K562 (cell line): ENCODE measurements around the gene ZNF652. TPM values are rescaled to one million over a fixed set of nuclear protein-coding genes. Genes with fewer than 3 reads are reported as not detected.

Experiments
- polyA plus RNA-seq, 8 experiments: library from polyadenylated mRNA; depleted of rRNA in 4 of 8; stranded (reverse) in 5 of 8; unstranded in 3 of 8; fragments of >200 nt; fragmentation: Nextera tagmentation in 2 of 8; fragmentation: Illumina TruSeq in 1 of 8; extraction: Ambion mirVana in 2 of 8; extraction: Trizol in 1 of 8; gene quantifications; 2 replicates each; pipeline versions ENCODE4 v1.2.1 to v1.2.3, GENCODE V29; 2011 to 2014; ENCODE audit warnings: inconsistent platforms in 1 of 8, missing spikeins in 1 of 8
- total RNA-seq, 7 experiments: library from RNA; depleted of rRNA in 6 of 7; stranded (reverse); fragments of >200 nt in 6 of 7; fragmentation: Illumina TruSeq in 2 of 7; extraction: Trizol in 2 of 7; gene quantifications; 2 replicates each; pipeline versions ENCODE4 v1.2.1 to v1.2.3, GENCODE V29; 2011 to 2021; ENCODE audit warnings: low replicate concordance in 1 of 7
- TF ChIP-seq, protein P1 (sequence below): fragments of 450-650 bp; IDR thresholded peaks from 2 replicates; pipeline ENCODE4 v1.6.1; 2016; ENCODE audit warnings: mild to moderate bottlenecking, moderate library complexity

Gene ZNF652
- total and polyA plus RNA-seq, 9 of the 15 experiments (the other 6 are each of a cell fraction or from before 2014, with no cell fraction given) = 5.1 to 15.5 (median 7.8) TPM

DNA sequence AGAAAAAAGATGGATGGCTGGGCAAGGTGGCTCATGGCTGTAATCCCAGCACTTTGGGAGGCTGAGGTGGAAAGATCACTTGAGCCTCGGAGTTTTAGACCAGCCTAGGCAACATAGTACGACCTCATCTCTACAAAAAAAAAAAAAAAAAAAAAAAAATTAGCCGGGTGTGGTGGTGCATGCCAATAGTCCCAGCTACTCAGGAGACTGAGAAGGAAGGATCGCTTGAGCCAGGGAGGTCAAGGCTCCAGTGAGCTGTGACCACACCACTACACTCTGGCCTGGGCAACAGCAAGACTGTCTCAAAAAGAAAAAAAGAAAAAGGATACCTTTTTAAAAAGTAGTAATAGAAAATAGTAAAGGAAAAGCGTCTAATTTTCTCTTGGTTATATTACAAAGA, 20.7 kb downstream of the ZNF652 start (continued):
- TF ChIP-seq, protein P1, sequence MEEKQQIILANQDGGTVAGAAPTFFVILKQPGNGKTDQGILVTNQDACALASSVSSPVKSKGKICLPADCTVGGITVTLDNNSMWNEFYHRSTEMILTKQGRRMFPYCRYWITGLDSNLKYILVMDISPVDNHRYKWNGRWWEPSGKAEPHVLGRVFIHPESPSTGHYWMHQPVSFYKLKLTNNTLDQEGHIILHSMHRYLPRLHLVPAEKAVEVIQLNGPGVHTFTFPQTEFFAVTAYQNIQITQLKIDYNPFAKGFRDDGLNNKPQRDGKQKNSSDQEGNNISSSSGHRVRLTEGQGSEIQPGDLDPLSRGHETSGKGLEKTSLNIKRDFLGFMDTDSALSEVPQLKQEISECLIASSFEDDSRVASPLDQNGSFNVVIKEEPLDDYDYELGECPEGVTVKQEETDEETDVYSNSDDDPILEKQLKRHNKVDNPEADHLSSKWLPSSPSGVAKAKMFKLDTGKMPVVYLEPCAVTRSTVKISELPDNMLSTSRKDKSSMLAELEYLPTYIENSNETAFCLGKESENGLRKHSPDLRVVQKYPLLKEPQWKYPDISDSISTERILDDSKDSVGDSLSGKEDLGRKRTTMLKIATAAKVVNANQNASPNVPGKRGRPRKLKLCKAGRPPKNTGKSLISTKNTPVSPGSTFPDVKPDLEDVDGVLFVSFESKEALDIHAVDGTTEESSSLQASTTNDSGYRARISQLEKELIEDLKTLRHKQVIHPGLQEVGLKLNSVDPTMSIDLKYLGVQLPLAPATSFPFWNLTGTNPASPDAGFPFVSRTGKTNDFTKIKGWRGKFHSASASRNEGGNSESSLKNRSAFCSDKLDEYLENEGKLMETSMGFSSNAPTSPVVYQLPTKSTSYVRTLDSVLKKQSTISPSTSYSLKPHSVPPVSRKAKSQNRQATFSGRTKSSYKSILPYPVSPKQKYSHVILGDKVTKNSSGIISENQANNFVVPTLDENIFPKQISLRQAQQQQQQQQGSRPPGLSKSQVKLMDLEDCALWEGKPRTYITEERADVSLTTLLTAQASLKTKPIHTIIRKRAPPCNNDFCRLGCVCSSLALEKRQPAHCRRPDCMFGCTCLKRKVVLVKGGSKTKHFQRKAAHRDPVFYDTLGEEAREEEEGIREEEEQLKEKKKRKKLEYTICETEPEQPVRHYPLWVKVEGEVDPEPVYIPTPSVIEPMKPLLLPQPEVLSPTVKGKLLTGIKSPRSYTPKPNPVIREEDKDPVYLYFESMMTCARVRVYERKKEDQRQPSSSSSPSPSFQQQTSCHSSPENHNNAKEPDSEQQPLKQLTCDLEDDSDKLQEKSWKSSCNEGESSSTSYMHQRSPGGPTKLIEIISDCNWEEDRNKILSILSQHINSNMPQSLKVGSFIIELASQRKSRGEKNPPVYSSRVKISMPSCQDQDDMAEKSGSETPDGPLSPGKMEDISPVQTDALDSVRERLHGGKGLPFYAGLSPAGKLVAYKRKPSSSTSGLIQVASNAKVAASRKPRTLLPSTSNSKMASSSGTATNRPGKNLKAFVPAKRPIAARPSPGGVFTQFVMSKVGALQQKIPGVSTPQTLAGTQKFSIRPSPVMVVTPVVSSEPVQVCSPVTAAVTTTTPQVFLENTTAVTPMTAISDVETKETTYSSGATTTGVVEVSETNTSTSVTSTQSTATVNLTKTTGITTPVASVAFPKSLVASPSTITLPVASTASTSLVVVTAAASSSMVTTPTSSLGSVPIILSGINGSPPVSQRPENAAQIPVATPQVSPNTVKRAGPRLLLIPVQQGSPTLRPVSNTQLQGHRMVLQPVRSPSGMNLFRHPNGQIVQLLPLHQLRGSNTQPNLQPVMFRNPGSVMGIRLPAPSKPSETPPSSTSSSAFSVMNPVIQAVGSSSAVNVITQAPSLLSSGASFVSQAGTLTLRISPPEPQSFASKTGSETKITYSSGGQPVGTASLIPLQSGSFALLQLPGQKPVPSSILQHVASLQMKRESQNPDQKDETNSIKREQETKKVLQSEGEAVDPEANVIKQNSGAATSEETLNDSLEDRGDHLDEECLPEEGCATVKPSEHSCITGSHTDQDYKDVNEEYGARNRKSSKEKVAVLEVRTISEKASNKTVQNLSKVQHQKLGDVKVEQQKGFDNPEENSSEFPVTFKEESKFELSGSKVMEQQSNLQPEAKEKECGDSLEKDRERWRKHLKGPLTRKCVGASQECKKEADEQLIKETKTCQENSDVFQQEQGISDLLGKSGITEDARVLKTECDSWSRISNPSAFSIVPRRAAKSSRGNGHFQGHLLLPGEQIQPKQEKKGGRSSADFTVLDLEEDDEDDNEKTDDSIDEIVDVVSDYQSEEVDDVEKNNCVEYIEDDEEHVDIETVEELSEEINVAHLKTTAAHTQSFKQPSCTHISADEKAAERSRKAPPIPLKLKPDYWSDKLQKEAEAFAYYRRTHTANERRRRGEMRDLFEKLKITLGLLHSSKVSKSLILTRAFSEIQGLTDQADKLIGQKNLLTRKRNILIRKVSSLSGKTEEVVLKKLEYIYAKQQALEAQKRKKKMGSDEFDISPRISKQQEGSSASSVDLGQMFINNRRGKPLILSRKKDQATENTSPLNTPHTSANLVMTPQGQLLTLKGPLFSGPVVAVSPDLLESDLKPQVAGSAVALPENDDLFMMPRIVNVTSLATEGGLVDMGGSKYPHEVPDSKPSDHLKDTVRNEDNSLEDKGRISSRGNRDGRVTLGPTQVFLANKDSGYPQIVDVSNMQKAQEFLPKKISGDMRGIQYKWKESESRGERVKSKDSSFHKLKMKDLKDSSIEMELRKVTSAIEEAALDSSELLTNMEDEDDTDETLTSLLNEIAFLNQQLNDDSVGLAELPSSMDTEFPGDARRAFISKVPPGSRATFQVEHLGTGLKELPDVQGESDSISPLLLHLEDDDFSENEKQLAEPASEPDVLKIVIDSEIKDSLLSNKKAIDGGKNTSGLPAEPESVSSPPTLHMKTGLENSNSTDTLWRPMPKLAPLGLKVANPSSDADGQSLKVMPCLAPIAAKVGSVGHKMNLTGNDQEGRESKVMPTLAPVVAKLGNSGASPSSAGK = no peak
